A673 (cell line): ENCODE results near the gene MBLAC1.

Experiments used
- EZH2 ChIP-seq: fragments of 200-600 bp; sonication (generic); IDR thresholded peaks from 2 replicates; pipeline ENCODE4 v1.6.1; 2017; ENCODE audit warnings: borderline replicate concordance, low read depth, mild to moderate bottlenecking, mixed read lengths, antibody characterized with exemption, low read length; ENCODE audit not compliant: poor library complexity, severe bottlenecking
- TF ChIP-seq, protein P1 (sequence below): fragments of 300-800, 200-600 bp; sonication (generic); conservative IDR thresholded peaks from 2 replicates; pipeline ENCODE4 v1.5.1; 2017; ENCODE audit warnings: low read depth, mild to moderate bottlenecking, antibody characterized with exemption, low read length, moderate library complexity, mixed read lengths

DNA sequence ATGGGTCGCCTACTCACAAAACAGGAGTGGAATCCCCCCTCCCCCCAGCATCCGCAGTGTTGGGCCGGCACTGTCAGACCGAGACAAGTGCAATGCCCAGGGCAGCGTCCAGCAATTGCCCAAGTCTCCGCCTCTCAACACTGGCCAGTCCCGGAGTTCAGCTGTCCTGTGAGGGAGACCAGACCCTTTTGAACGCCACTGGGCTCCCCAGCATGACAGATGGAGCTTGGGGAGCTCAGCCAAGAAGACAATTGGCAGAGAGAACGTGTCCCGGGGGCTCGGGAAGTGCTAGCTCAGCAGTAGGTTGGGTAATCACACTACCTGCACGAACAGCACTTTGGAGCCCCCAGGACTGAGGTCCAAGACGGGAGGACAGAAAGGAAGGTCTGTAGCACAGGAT lies 33.3 kb upstream of the MBLAC1 start:
- TF ChIP-seq, protein P1, sequence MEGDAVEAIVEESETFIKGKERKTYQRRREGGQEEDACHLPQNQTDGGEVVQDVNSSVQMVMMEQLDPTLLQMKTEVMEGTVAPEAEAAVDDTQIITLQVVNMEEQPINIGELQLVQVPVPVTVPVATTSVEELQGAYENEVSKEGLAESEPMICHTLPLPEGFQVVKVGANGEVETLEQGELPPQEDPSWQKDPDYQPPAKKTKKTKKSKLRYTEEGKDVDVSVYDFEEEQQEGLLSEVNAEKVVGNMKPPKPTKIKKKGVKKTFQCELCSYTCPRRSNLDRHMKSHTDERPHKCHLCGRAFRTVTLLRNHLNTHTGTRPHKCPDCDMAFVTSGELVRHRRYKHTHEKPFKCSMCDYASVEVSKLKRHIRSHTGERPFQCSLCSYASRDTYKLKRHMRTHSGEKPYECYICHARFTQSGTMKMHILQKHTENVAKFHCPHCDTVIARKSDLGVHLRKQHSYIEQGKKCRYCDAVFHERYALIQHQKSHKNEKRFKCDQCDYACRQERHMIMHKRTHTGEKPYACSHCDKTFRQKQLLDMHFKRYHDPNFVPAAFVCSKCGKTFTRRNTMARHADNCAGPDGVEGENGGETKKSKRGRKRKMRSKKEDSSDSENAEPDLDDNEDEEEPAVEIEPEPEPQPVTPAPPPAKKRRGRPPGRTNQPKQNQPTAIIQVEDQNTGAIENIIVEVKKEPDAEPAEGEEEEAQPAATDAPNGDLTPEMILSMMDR = no peak
- TF ChIP-seq EZH2 = no peak
